ENCODE measurements around the gene PCDH12. TPM values are rescaled to one million over a fixed set of nuclear protein-coding genes. Genes with fewer than 3 reads are reported as not detected.
A peak's percentile ranks its signal among the peaks of the same experiment; 100 is the strongest.

PCDH12 gene
- total RNA-seq, 1 experiment from 2014 or later, result 0.02 TPM

GRCh38 chr5:141968914-141969608 lies 11.1 kb upstream of the PCDH12 start, which contains the start of gene RNF14:
TSS of gene RNF14 (plus strand) at chr5:141969105. CDS start at chr5:141973589, 4,484 bp downstream.
- CTCF ChIA-PET, result interaction anchor here (0.6 to 2.3 kb wide), 29 partner anchors 8 to 524 kb away, joined by 3 to 39 read pairs (median 5); partner anchors contain the start of genes DELE1, FCHSD1, PCDH1 and PCDH12
- ATAC-seq, result peak; percentile 97
- peak; percentile 83 for DNase-seq (ENCODE audit: low read depth, low spot score)
- intact Hi-C loops (cut with micrococcal nuclease), result no loop called here
- H3K9me3 ChIP-seq (ENCODE audit: control insufficient read depth in 1 of 2, insufficient read depth in 1 of 2, low read depth in 1 of 2, low read length in 2 of 2), result no peaks in the 10 kb centered on the region
- peak within 1 kb of the TSS; percentile 74 to 83 for H3K4me3 ChIP-seq (replicated peaks in 1 of 2; ENCODE audit: low read depth in 1 of 2, low read length in 2 of 2)
- peak within 1 kb of the TSS; percentile 83 for H3K27ac ChIP-seq (ENCODE audit: low read depth, low read length)
- no peaks in the 10 kb centered on the region for H4K20me1 ChIP-seq (ENCODE audit: insufficient read depth)
- peak within 1 kb of the TSS; percentile 67 for H3K4me2 ChIP-seq (ENCODE audit: low read length)
- RAD21 ChIA-PET (ENCODE audit: low non-redundant PET in 1 of 2, low total read pairs in 2 of 2, uncharacterized antibody in 2 of 2, unreplicated experiment in 2 of 2), result interaction anchor here (0.6 to 0.8 kb wide), 2 partner anchors 276 to 333 kb away, joined by 3 to 4 read pairs; partner anchors contain the start of gene HDAC3 (in 1 of the 2)
- peaks cover 6 to 16% of the 10 kb centered on the region in 2 experiments for H3K4me1 ChIP-seq (ENCODE audit: control insufficient read depth in 1 of 2, insufficient read depth in 2 of 2, low read length in 2 of 2)
- H3K27me3 ChIP-seq (ENCODE audit: insufficient read depth, low read length), result no peaks in the 10 kb centered on the region
- H3K9ac ChIP-seq (ENCODE audit: low read length), result peak within 1 kb of the TSS; percentile 89
- H3K79me2 ChIP-seq (ENCODE audit: insufficient read depth, low read length), result peaks cover 27% of the 10 kb centered on the region
- H3K9me2 ChIP-seq (ENCODE audit: insufficient read depth), result no peaks in the 10 kb centered on the region
- POLR2A ChIA-PET, result interaction anchor here (0.6 to 2.2 kb wide), 6 partner anchors 9 to 174 kb away, joined by 3 to 12 read pairs (median 4); partner anchors contain the start of gene DELE1
- no peak within 1 kb of the TSS for H2AFZ ChIP-seq (ENCODE audit: low read depth, low read length, poor library complexity, severe bottlenecking)
- BruUV-seq (replicated peaks), result TSS peak; percentile 71
- peaks cover 0 to 7% of the 10 kb centered on the region in 2 experiments; a peak in 1 of 4 replicates for H3K36me3 ChIP-seq (ENCODE audit: control insufficient read depth in 1 of 2, insufficient read depth in 2 of 2, low read length in 2 of 2)
- TF ChIP-seq ZFX (IDR thresholded peaks at IDR 0.05) (peak; percentile 98), SP1 (IDR thresholded peaks at IDR 0.05; ENCODE audit: low read depth) (0 out of 2 replicates have a peak, but pooled peaks have one; percentile 16), CEBPB (IDR thresholded peaks at IDR 0.05; ENCODE audit: low read depth) (no peak), ELF1 (IDR thresholded peaks at IDR 0.05; ENCODE audit: borderline replicate concordance, low read depth) (no peak), TCF7L2 (IDR thresholded peaks at IDR 0.05; ENCODE audit: borderline replicate concordance, extremely low read depth, insufficient read depth, insufficient read length) (no peak), ZNF274 (IDR thresholded peaks at IDR 0.05; ENCODE audit: low read depth, low read length) (no peak), SRF (IDR thresholded peaks at IDR 0.05; ENCODE audit: low read depth) (no peak), CBX3 (IDR thresholded peaks at IDR 0.05; ENCODE audit: low read depth) (0 out of 2 replicates have a peak, but pooled peaks have one; percentile 40), FOSL1 (IDR thresholded peaks at IDR 0.05; ENCODE audit: low read depth) (no peak), RAD21 (IDR thresholded peaks at IDR 0.05; ENCODE audit: low read depth) (no peak; the same call in 1 of the 2 replicates), SIN3A (IDR thresholded peaks at IDR 0.05; ENCODE audit: low read depth) (peak; percentile 88), POLR2AphosphoS5 (IDR thresholded peaks at IDR 0.05; ENCODE audit: low read depth, low read length) (peak; percentile 94), EZH2 (IDR thresholded peaks at IDR 0.05) (no peak), EZH2phosphoT487 (IDR thresholded peaks at IDR 0.05; ENCODE audit: borderline replicate concordance) (no peak), YY1 (IDR thresholded peaks at IDR 0.05; ENCODE audit: extremely low read depth, insufficient replicate concordance, low read depth, low read length) (peak; percentile 7), POLR2A (IDR thresholded peaks at IDR 0.05; ENCODE audit: borderline replicate concordance, extremely low read depth, insufficient read depth, insufficient read length) (peak; percentile 34), JUND (IDR thresholded peaks at IDR 0.05) (no peak), MAX (IDR thresholded peaks at IDR 0.05) (peak; percentile 73), EGR1 (IDR thresholded peaks at IDR 0.05; ENCODE audit: low read depth) (no peak)
- TF ChIP-seq, protein P1, sequence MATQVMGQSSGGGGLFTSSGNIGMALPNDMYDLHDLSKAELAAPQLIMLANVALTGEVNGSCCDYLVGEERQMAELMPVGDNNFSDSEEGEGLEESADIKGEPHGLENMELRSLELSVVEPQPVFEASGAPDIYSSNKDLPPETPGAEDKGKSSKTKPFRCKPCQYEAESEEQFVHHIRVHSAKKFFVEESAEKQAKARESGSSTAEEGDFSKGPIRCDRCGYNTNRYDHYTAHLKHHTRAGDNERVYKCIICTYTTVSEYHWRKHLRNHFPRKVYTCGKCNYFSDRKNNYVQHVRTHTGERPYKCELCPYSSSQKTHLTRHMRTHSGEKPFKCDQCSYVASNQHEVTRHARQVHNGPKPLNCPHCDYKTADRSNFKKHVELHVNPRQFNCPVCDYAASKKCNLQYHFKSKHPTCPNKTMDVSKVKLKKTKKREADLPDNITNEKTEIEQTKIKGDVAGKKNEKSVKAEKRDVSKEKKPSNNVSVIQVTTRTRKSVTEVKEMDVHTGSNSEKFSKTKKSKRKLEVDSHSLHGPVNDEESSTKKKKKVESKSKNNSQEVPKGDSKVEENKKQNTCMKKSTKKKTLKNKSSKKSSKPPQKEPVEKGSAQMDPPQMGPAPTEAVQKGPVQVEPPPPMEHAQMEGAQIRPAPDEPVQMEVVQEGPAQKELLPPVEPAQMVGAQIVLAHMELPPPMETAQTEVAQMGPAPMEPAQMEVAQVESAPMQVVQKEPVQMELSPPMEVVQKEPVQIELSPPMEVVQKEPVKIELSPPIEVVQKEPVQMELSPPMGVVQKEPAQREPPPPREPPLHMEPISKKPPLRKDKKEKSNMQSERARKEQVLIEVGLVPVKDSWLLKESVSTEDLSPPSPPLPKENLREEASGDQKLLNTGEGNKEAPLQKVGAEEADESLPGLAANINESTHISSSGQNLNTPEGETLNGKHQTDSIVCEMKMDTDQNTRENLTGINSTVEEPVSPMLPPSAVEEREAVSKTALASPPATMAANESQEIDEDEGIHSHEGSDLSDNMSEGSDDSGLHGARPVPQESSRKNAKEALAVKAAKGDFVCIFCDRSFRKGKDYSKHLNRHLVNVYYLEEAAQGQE (IDR thresholded peaks at IDR 0.05; ENCODE audit: low read depth), result no peak
- TF ChIP-seq, protein P2, sequence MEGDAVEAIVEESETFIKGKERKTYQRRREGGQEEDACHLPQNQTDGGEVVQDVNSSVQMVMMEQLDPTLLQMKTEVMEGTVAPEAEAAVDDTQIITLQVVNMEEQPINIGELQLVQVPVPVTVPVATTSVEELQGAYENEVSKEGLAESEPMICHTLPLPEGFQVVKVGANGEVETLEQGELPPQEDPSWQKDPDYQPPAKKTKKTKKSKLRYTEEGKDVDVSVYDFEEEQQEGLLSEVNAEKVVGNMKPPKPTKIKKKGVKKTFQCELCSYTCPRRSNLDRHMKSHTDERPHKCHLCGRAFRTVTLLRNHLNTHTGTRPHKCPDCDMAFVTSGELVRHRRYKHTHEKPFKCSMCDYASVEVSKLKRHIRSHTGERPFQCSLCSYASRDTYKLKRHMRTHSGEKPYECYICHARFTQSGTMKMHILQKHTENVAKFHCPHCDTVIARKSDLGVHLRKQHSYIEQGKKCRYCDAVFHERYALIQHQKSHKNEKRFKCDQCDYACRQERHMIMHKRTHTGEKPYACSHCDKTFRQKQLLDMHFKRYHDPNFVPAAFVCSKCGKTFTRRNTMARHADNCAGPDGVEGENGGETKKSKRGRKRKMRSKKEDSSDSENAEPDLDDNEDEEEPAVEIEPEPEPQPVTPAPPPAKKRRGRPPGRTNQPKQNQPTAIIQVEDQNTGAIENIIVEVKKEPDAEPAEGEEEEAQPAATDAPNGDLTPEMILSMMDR (IDR thresholded peaks at IDR 0.05 in 2 of 3, conservative IDR thresholded peaks at IDR 0.05 in 1 of 3; ENCODE audit: borderline replicate concordance in 1 of 3, insufficient read depth in 1 of 3, low read depth in 2 of 3, low read length in 2 of 3), result peak; percentile 44 to 79 (median 67); a peak in 5 of 6 replicates
- TF ChIP-seq, protein P3, sequence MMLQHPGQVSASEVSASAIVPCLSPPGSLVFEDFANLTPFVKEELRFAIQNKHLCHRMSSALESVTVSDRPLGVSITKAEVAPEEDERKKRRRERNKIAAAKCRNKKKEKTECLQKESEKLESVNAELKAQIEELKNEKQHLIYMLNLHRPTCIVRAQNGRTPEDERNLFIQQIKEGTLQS (IDR thresholded peaks at IDR 0.05), result no peak

Measured in HCT116 (cell line).